Measurements from ENCODE around the gene PLK1. TPM values are rescaled to one million over a fixed set of nuclear protein-coding genes. Genes with fewer than 3 reads are reported as not detected.
"Not testable (repeated sequence)": the region's sequence is repeated elsewhere in the genome, so short reads cannot be mapped to it uniquely, and the experiment has no call there.

PLK1 gene
- total RNA-seq, 3 donors from 2014 or later = 1.3 to 1.8 (median 1.5) TPM

DNA sequence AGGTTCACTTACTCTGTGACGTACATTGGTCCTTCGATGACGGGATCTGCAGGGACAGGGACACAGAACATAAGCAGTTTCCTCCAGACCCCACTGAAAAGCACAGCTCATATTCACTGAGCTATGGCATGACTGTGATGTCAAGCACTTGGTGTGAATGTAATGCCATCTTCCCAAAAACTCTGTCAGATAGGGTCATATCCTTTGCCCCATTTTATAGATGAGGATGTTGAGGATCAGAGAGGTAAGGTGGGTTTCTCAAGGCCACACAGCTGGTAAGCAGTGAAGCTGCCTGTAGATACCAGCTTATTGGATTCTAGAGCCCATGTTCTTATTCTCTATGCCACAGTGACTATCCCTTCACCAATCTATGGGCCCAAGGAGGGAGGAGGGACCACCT lies 31.8 kb downstream of the PLK1 start:
- DNase-seq = no peak
- peaks cover 51% of the 10 kb centered on the region for H3K27me3 Mint-ChIP-seq (ENCODE audit: low read depth)

GRCh38 chr16:23711785-23712184 lies 33.1 kb downstream of the PLK1 start:
- H3K9me3 Mint-ChIP-seq = peaks cover 17% of the 10 kb centered on the region
- peaks cover 50% of the 10 kb centered on the region for H3K27me3 Mint-ChIP-seq (ENCODE audit: low read depth)
- ATAC-seq (no peak), DNase-seq (no peak)
- H3K4me1 Mint-ChIP-seq (ENCODE audit: low read depth) = peaks cover 3% of the 10 kb centered on the region
- no peaks in the 10 kb centered on the region for H3K36me3 Mint-ChIP-seq (ENCODE audit: insufficient read depth)
- H3K4me3 Mint-ChIP-seq = no peak overlapping the region

More for the DNA sequence above, 31.8 kb downstream of the PLK1 start:
- Mint-ChIP-seq H3K4me1 (ENCODE audit: low read depth) (peaks cover 3% of the 10 kb centered on the region), H3K4me3 (no peak overlapping the region), H3K36me3 (ENCODE audit: insufficient read depth) (no peaks in the 10 kb centered on the region), H3K9me3 (peaks cover 17% of the 10 kb centered on the region)
- ATAC-seq = no peak

DNA sequence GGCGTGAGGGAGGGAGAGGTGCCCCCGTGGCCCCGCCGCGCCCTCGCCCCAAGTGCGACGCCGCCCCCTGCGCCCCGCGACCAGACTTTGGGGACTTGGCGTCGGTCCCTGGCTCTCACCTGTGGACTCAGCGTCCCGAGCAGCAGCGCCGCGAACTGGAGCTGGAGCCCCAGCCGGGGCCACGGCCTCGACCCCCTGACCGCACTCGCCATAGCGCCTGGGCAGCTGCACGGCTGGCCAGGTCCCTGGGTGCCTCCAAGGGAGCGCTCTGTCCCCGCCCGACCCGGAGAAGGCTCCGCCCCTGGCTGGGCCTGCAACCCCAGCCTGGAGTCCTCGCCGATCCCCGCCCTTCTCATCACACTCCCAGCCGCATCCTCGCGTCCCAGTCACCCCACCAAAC lies 34.3 kb downstream of the PLK1 start, which contains the start of gene ERN2:
TSS of gene ERN2 (minus strand) at position 247 of the 400 bp plus-strand sequence. CDS start at position 212, 35 bp downstream.
- no peak for DNase-seq
- Mint-ChIP-seq H3K4me3 (no peak within 1 kb of the TSS), H3K36me3 (ENCODE audit: insufficient read depth) (no peaks in the 10 kb centered on the region), H3K4me1 (ENCODE audit: low read depth) (peaks cover 3% of the 10 kb centered on the region), H3K27me3 (ENCODE audit: low read depth) (peaks cover 58% of the 10 kb centered on the region), H3K9me3 (peaks cover 17% of the 10 kb centered on the region)
- ATAC-seq = no peak

- Mint-ChIP-seq H3K36me3 (ENCODE audit: insufficient read depth) (no peaks in the 10 kb centered on the region), H3K4me1 (ENCODE audit: low read depth) (peaks cover 3% of the 10 kb centered on the region), H3K27me3 (ENCODE audit: low read depth) (peaks cover 51% of the 10 kb centered on the region), H3K4me3 (no peak overlapping the region), H3K9me3 (no peaks in the 10 kb centered on the region)
- ATAC-seq (no peak), DNase-seq (no peak)
Observed at GRCh38 chr16:23716484-23716883, 37.8 kb downstream of the PLK1 start.

DNA sequence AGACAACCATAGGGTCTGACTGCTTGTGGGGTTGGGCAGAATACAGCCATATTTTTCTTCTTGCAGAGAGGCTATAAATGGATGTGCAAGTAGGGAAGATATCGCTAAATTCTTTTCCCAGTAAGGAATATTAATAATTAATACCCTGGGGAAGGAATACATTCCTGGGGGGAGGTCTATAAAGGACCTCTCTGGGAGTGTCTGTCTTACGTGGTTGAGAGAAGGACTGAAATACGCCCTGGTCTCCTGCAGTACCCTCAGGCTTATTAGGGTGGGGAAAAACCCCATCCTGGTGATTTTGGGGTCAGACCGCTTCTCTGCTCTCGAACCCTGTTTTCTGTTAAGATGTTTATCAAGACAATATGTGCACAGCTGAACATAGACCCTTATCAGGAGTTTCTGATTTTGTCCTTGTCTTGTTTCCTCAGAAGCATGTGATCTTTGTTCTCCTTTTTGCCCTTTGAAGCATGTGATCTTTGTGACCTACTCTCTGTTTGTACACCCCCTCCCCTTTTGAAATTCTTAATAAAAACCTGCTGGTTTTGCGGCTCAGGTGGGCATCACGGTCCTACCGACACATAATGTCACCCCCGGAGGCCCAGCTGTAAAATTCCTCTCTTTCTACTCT lies 44.0 kb downstream of the PLK1 start:
- H3K36me3 Mint-ChIP-seq (ENCODE audit: insufficient read depth); ATAC-seq; H3K4me3 Mint-ChIP-seq; H3K9me3 Mint-ChIP-seq; H3K4me1 Mint-ChIP-seq (ENCODE audit: low read depth); DNase-seq: not testable (repeated sequence)
- peaks cover 17% of the 10 kb centered on the region for H3K27me3 Mint-ChIP-seq (ENCODE audit: low read depth)

DNA sequence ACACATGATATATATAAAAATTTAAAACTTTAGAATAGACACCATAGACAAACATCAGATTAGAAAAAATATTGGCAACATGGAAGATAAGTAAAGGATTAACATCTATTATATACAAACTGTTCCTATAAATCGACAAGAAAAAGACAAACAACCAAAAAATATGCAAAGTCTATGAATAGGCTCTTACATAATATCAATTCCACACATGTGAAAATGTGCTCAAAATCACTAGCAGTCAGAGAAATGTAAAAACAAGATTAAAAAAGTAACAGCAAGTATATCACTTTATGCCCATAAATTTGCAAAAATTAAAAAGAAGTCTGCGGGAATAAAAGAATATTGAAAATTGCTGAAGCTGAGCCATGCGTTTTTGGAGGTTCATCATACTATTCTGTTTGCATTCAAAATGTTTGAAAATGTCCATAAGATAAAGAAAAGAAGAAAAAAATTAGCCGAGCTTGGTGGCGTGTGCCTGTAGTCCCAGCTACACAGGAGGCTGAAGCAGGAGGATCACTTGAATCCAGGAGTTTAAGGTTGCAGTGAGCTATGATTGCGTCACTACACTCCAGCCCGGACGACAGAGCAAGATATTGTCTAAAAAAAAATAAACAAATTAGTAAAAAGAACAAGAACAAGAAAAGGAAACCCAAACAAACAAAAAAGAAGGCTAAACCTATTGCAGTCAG lies 45.6 kb downstream of the PLK1 start:
- no peaks in the 10 kb centered on the region for H3K36me3 Mint-ChIP-seq (ENCODE audit: insufficient read depth)
- no peak overlapping the region for H3K4me3 Mint-ChIP-seq
- no peak for ATAC-seq
- peaks cover 3% of the 10 kb centered on the region for H3K4me1 Mint-ChIP-seq (ENCODE audit: low read depth)
- DNase-seq = no peak
- peaks cover 6% of the 10 kb centered on the region for H3K9me3 Mint-ChIP-seq
- peaks cover 18% of the 10 kb centered on the region for H3K27me3 Mint-ChIP-seq (ENCODE audit: low read depth)

DNA sequence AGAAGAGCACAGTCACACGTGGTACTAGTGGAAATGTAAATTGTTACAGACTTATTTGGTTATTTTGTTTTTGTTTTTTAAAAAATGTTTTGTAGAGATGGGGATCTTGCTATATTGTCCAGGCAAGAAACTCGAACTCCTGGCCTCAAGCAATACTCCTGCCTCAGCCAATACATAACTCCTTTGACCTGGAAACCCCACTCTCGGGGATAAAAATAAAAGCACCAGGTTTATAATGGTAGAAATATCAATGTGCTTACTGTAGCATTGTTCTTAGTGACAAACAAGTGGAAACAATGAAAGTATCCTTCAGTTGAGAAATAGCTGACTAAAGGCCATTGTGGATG lies 46.1 kb downstream of the PLK1 start:
- peaks cover 6% of the 10 kb centered on the region for H3K9me3 Mint-ChIP-seq
- no peak for ATAC-seq
- no peaks in the 10 kb centered on the region for H3K36me3 Mint-ChIP-seq (ENCODE audit: insufficient read depth)
- DNase-seq = no peak
- H3K4me3 Mint-ChIP-seq = no peak overlapping the region
- peaks cover 3% of the 10 kb centered on the region for H3K4me1 Mint-ChIP-seq (ENCODE audit: low read depth)
- H3K27me3 Mint-ChIP-seq (ENCODE audit: low read depth) = peaks cover 22% of the 10 kb centered on the region

GRCh38 chr16:23726710-23727109 lies 48.0 kb downstream of the PLK1 start:
- Mint-ChIP-seq H3K4me1 (ENCODE audit: low read depth) (peaks cover 3% of the 10 kb centered on the region), H3K9me3 (peaks cover 6% of the 10 kb centered on the region), H3K36me3 (ENCODE audit: insufficient read depth) (no peaks in the 10 kb centered on the region), H3K4me3 (no peak overlapping the region), H3K27me3 (ENCODE audit: low read depth) (peaks cover 20% of the 10 kb centered on the region)
- no peak for DNase-seq
- ATAC-seq = no peak

DNA sequence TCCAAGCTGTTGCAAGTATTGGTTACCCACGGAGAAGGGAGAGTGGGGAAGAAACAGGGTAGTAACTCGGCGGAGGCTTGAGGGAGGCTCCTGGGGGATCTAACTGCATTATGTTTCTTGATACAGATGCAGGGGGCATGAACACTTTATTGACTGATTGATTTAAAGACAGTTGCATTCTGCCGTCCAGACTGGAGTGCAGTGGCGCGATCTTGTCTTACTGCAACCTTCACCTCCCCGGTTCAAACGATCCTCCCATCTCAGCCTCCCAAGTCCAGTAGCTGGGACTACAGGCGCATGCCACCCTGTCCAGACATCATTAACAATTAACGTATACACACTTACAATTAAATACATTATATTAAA lies 49.4 kb downstream of the PLK1 start:
- H3K4me3 Mint-ChIP-seq = no peak overlapping the region
- peaks cover 3% of the 10 kb centered on the region for H3K4me1 Mint-ChIP-seq (ENCODE audit: low read depth)
- no peaks in the 10 kb centered on the region for H3K36me3 Mint-ChIP-seq (ENCODE audit: insufficient read depth)
- ATAC-seq (no peak), DNase-seq (no peak)
- peaks cover 16% of the 10 kb centered on the region for H3K27me3 Mint-ChIP-seq (ENCODE audit: low read depth)
- peaks cover 3% of the 10 kb centered on the region for H3K9me3 Mint-ChIP-seq

DNA sequence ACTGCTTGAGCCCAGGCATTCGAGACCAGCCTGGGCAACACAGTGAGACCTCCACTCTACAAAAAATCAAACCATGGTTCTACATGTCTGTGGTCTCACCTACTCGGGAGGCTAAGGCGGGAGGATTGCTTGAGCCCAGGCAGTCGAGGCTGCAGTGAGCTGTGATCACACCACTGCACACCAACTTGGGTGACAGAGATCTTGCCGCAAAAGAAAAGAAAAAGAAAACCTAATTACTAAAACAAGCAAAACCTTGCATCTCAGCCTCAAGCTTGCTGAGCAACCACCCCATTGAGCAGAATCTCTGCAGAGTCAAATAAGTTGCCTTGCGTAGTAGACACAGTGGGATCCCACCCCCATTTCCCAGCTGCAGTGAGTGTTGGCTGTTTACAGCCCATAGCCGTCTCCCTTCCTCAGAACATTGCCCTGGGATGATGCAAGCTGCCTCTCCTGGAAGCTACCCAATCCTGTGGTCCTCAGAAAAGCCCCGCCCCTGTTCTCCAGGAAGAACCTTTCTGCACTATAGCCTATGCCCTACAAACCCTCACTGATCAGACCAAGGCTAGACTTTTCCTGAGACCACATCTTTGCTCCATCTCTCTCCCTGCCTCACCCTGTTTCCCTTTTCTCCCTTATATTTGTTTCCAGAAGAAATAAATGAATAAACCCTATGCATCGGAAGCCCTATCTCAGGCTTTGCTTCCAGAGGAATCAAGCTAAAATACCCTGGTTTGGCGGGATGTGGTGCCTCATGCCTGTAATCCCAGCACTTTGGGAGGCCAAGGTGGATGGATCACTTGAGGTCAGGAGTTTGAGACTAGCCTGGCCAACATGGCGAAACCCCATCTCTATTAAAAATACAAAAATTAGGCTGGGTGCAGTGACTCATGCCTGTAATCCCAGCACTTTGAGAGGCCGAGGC lies 51.1 kb downstream of the PLK1 start:
- Mint-ChIP-seq H3K27me3 (ENCODE audit: low read depth) (peaks cover 12% of the 10 kb centered on the region), H3K9me3 (no peaks in the 10 kb centered on the region), H3K4me1 (ENCODE audit: low read depth) (peaks cover 3% of the 10 kb centered on the region), H3K36me3 (ENCODE audit: insufficient read depth) (no peaks in the 10 kb centered on the region), H3K4me3 (no peak overlapping the region)
- DNase-seq (no peak), ATAC-seq (no peak)

DNA sequence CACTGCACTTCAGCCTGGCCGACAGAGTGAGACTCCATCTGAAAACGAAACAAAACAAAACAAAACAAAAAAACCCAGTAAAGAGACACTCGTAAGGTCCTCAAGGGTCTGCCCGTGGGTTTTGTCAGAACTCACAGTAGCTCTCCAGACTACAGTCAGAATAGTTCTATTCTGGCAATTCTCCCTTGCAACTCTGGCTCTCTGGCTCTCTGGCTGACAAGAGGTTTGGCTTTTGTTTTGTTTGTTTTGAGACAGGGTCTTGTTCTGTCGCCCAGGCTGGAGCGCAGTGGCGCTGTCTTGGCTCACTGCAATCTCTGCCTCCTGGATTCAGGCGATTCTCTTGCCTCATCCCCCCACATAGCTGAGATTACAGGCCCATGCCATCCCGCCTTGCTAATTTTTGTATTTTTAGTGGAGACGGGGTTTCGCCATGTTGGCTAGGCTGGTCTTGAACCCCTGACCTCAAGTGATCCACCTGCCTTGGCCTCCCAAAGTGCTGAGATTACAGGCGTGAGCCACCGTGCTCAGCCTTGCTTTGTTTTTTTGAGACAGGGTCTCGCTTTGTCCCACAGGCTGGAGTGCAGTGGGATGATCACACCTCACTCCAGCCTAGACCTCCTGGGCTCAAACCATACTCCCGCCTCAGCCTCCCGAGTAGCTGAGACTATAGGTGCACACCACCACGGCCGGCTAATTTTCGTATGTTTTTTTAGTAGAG lies 55.6 kb downstream of the PLK1 start:
- no peak overlapping the region for H3K4me3 Mint-ChIP-seq
- no peak for DNase-seq
- no peak for ATAC-seq
- H3K27me3 Mint-ChIP-seq (ENCODE audit: low read depth) = peaks cover 14% of the 10 kb centered on the region
- H3K9me3 Mint-ChIP-seq = no peaks in the 10 kb centered on the region
- peaks cover 4% of the 10 kb centered on the region for H3K4me1 Mint-ChIP-seq (ENCODE audit: low read depth)
- no peaks in the 10 kb centered on the region for H3K36me3 Mint-ChIP-seq (ENCODE audit: insufficient read depth)

DNA sequence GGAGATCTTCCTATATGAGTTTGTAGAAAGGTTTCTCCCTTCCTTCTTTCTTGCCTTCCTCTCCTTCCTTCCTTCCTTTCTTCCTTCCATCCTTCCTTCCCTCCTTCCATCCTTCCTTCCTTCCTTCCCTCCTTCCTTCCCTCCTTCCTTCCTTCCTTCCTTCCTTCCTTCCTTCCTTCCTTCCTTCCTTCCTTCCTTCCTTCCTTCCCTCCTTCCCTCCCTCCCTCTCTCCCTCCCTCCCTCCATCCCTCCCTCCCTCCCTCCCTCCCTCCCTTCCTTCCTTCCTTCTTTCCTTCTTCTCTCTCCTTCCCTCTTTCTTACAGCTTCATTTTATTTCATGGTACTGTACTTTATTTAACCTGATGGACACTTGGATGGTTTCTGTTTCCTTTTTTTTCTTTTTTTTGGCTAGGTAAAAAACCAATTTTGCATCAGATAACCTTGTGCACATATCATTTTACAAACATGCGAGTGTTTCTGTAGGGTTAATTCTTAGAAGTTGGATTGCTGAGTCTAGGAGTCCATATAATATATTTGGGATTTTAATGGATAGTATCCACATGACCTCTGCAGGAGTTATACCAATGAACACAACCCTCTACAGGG lies 58.8 kb downstream of the PLK1 start:
- peaks cover 16% of the 10 kb centered on the region for H3K27me3 Mint-ChIP-seq (ENCODE audit: low read depth)
- not testable (repeated sequence) for H3K9me3 Mint-ChIP-seq

DNA sequence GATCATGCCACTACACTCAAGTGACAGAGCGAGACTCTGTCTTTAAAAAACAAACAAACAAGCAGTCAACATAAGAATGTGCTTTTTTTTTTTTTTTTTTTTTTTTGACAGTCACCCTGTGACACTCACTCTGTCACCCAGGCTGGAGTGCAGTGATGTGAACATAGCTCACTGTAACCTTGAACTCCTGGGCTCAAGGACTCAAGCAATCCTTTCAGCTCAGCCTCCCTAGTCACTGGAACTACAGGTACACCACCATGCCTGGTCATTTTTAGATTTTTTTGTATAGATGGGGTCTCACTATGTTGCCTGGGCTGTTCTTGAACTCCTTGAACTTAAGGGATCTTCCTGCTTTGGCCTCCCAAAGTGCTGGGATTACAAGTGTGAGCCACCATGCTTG lies 60.8 kb downstream of the PLK1 start:
- H3K27me3 Mint-ChIP-seq (ENCODE audit: low read depth) = peaks cover 33% of the 10 kb centered on the region
- no peak for DNase-seq
- H3K4me1 Mint-ChIP-seq (ENCODE audit: low read depth) = peaks cover 4% of the 10 kb centered on the region
- H3K9me3 Mint-ChIP-seq = no peaks in the 10 kb centered on the region
- no peak overlapping the region for H3K4me3 Mint-ChIP-seq
- no peak for ATAC-seq
- H3K36me3 Mint-ChIP-seq (ENCODE audit: insufficient read depth) = no peaks in the 10 kb centered on the region

More for the DNA sequence above, 58.8 kb downstream of the PLK1 start:
- not testable (repeated sequence) for DNase-seq; H3K4me1 Mint-ChIP-seq (ENCODE audit: low read depth); H3K36me3 Mint-ChIP-seq (ENCODE audit: insufficient read depth); H3K4me3 Mint-ChIP-seq; ATAC-seq

Data from activated T-cell treated with anti-CD3 and anti-CD28 coated beads, Interleukin-2, amount 50 U/mL, for 4 hours (primary cell).